NCI-H146 (cell line): Measurements from ENCODE around the gene AKAP7.

Experiments used
- DNase-seq: peaks from one replicate; lab custom pipeline; 2025; lab: John Stamatoyannopoulos, UW

The AKAP7 gene

DNA sequence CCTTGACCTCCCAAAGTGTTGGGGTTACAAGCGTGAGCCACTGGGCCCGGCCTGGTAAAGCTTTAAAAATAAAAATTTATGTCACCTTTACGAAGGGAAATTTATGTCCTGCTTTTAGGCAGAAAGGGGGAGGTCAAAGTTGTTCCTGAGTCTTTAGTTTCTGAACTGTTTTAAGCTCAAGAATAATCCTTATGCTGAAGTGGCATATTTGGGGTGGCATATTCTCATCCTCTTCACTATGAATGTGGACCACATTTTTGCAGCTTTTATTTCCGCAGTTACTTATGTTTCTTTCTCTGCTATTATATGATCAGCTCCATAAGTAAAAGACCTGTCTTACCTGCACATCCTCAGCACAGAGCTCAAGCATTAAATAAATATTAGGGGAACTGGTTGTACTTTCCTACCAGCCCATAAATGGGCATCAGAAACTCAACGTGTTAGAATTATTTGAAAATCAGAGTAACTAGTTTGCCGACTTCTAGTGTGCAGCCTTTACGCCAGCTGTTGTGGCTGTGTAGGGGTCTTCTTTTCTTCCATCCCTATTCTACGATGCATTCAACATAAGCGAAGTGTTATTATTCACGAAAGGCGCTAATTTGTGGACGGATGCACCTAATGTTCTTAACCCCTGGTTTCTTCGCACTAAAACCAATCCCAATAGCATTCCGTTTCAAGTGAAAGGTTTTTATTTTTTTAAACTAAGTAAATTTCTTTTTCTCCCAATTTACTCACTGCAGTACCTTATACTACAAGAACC, 867 bp upstream of the AKAP7 start:
- DNase-seq, result no peak

DNA sequence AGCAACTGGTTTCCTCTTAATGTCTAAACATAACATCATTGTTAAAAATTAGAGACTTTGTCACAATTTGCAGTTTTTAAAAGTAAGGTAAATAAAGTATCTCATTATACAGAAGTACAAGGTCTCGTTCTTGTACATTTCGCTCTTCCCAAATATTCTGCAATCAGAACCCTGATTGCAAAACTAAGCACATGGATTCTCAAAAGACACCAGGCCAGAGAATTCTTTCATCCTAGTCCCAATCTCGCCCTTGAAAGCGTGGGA, 355 bp upstream of the AKAP7 start:
- no peak for DNase-seq

DNA sequence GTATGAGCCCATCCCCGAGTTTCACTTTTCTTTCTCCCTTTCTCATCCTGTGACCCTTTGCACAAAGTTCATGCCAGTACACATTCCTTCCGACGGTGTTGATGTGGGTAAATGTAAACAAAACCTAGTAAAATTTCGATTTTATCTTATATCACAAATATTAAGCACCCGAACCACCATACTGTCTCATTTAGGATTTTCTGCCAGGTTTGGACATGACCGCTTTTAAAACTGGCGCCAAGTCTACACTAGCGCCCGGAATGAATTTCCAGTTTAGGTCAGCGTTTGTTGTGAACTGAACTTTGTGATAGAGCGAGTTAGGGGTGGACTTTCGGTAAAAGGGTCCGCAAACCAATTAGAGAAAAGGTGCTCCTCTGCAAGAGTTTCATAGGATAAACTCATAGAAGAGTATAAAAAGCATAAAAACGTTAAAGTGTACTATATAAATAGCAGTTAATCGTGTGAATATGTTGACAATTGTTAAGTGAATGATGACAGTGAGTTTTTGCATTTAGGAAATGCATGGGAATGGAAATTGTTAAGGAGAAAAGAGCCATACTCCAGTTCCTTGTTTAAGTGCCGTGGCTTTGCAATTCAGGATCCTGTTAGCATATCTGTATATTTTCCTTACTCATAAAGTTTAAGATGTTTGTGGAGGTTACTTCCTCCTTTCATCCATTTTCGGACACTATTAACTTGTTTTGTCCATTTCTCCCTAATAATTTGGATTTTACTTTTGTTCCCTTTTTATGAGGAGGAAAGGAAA, 937 bp downstream of the AKAP7 start:
- no peak for DNase-seq

DNA sequence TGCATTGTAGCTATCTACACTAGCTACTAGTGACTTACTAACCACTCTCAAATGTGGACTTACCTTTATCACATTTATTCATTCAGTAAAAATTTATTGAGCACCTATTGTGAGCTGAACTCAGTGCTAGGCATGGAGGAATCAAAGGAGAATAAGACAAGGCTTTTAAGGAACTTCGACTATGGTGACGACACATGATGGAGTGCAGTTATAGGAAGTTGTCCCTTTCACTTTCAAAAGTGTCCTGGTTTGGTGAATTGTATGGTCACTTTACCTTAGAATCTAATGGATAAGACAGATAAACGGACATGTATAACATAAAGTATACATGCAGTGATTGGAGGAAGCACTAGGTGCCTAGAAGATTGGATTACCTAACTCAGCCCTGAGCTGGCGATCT, 4.3 kb downstream of the AKAP7 start:
- DNase-seq, result no peak

DNA sequence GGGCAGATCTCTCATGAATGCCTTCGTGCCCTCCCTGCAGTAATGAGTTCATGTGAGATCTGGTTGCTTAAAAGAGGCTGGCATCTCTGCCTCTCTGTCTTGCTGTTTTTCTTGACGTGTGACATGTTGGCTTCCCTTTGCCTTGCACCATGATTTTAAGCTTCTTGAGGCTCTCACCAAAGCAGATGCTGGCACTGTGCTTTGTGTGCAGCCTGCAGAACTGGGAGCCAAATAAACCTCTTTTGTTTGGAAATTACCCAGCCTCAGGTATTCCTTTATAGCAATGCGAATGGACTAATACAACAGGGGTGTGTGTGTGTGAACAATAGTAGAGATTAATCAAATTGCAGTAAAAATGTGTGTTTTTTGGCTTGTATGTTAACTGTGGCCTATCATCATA, 8.1 kb downstream of the AKAP7 start:
- no peak for DNase-seq

DNA sequence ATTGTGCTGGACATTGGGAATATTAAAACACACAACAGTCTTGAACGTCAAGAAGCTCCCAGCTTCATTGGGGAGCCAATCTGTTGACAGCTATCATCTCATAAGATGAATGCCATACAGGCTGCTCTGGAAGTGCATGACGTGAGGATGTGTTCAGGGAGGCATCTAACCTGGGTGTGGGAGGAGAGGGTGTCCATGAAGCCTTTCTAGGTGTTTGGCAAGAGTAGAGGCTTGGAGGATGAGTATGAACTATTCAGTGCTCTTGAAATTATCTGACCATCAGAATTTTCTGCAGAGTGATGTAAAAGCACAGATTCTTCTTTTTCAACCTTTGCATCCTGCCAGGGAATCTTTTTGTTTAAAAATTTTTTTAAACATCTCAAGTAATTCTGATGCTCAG, 11.6 kb downstream of the AKAP7 start:
- no peak for DNase-seq

DNA sequence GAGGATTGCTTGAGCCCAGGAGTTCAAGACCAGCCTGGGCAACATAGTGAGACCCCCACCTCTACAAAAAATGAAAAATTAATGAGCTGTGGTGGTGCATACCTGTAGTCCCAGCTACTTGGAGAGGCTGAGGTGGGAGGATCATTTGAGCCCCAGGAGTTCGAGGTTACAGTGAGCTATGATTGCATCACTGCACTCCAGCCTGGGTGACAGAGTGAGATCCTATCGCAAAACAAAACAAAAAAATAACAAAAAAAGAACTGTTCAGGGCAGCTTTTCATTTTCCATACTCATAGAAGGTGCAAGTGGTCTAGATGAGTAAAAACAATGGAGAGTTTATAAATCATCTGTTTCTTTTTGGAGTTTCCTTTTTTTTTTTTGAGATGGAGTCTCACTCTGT, 21.1 kb downstream of the AKAP7 start:
- no peak for DNase-seq

DNA sequence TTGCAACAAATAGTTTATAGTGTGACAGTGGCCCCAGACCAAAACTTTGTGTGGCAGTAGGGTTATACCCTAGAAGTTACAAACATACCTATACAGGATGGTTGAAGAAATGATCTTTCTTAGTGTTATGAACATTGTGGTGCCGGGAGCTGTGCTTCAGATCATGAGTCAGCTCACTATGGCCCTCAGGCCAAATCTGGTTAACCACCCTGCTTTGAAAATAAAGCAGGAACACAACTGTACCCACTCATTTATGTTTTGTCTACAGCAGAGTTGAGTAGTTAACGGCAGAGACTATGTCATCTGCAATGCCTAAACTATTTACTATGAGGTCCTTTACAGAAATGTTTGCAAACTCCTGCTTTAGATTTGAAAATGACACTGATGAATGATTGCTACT, 24.3 kb downstream of the AKAP7 start:
- no peak for DNase-seq

DNA sequence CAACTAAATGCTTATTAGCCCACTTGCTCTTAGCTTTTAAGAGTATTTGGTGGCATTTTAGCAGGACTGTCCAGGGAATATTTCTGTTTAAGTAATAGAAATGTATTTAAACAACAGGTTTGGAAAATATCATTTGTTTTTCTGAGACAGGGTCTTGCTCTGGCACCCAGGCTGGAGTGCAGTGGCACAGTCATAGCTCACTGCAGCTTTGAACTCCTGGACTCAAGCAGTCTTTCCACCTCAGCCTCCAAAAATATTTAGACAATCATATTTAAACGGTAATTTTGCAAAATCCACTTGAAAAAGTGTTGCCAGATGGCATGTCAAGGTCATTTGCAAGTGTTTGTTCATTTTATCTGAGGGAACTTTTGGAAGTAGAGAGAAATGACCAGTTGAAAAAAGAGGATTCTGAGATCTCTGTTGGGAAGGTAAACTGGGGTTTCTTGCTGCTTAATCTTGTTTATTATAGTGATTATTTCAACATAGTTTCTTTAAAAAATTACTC, 25.0 kb downstream of the AKAP7 start:
- no peak for DNase-seq

DNA sequence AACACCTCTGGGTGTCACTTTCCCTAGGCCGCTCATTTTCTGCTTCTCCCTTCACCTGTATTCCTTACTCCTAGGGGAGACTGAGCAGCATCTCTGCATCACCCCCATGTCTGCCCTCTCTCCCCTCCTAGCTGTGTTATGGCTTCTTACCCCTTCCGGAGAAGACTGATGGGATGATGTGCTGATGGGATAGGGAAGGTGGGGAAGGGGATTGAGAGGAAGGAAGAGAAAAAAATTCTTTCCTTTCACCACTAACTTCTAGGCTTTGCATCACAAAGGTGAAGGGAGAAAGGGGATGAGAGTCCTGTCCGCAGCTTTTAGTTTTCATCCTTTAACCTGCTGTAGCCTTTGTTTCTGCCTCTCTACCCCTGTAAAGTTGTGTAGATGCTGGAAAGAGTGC, 26.7 kb downstream of the AKAP7 start:
- DNase-seq, result no peak

DNA sequence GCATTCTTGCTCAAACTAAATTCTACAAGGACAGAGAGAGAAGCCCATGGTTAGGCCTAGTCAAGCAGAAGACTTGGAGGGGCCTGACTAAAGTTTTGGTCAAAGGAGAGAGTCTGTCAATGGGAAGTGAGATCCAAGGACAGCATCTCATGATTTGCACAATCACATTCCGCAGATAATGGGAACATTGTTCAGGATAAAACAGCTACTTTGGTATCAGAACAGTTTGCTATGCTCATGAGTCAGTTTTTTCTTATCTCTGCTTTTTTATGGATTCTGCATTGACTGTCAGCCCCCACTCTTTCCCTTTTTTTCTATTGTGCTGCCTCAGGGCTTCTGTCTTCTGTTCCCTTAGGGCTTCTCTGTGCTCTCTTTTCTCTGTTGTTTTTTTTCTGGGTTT, 28.6 kb downstream of the AKAP7 start:
- no peak for DNase-seq

DNA sequence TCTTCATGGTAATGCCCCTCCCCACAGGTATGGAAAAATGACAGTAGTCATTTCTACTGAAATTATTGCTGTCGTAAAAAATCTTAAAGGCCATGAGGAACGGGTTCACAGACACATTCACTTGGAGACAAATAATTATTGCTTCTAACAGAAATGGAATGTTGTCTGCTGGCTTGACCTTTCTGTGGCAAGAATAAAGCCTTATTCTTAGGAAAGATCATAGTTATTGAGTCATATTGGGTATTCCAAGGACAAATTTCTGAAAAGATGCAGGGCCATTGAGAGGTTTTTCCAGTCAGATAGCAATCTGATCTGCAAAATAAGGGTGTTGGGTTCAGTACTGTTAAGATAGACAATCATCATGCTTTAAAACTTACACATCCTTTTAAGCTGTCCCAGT, 29.2 kb downstream of the AKAP7 start:
- no peak for DNase-seq

DNA sequence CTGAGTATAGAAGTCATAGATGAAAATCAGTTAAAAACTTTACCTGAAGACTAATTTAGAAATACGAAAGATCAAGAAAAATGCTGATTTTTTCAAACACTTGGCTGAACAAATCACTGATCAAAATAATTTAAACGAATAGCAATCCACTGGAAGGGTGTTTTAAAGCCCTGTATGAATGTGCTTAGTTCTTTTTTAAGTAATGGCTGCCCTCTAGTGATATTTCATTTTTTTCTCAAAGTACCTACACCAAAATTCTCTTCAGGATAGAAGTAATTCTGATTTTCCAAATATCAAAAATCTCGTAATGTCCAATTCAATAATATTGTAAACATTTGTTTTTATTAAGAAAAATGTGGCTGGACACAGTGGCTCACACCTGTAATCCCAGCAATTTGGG, 32.5 kb downstream of the AKAP7 start:
- DNase-seq, result peak; percentile 6

DNA sequence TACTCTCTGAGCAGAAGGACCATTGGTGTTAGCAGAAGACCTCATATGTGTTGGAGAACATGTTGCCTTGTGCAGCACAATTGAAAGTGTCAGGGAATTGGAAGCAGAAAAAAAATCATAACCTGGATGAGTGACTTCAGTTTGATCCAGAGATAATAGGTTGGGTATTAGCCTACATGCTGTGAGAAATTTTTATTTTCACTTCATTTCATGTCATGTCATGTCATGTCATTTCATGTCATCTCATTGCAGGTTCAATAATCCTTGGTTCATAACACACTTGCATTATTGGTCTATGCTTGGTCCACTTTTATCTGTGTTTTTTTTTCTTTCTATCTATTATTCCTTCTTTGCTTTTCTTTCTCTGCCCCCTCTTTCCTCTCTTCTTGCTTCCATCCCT, 34.3 kb downstream of the AKAP7 start:
- no peak for DNase-seq

DNA sequence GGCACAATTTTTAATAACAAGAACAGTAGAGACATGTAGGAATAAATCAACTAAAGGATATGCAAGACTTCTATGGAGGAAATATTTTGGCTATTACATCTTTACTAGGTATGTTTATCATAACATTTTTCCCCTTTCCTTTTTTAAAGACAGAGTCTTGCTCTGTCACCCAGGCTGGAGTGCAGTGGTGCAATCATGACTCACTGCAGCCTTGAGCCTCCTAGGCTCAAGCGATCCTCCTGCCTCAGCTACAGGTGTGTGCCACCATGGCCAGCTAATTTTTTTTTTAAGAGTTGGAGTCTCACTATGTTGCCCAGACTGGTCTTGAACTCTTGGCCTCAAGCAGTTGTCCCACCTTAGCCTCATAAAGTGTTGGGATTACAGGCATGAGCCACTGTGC, 37.0 kb downstream of the AKAP7 start:
- no peak for DNase-seq

DNA sequence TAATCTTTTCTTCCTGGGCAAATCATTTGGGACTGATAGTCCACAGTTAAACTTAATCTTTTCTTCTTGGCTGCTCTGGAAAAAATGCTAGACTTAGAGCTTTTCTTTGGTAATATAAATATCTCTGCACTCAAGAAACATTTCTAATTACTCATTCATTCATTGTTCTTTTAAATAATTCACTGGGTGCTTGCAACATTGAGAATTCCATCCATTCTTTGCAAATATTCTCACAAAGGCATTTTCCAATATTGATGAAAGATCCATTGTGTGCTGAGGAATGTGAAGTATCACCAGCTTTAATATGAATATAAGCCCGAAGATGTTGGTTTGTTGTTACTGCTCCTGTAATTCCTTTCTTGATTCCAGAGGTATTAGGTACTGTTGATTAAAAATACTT, 38.4 kb downstream of the AKAP7 start:
- no peak for DNase-seq

DNA sequence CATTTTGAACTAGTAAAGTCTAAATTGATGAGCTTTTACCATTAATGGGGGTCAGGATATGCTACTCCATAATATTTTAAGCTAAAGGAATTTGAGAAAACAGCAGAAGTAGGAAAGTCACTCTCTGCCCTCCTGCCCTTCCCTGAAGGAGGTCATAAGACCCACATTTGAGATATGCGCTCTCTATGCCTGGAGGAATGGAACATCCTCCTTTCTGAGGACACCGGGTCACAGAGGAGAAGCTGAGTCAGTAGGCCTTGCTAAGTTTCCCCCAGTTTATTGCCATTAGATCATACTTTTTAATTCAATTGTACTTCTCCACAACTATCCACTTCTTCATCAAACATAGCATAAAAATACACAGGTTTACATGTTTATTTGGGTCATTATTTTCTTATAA, 40.3 kb downstream of the AKAP7 start:
- DNase-seq, result no peak

DNA sequence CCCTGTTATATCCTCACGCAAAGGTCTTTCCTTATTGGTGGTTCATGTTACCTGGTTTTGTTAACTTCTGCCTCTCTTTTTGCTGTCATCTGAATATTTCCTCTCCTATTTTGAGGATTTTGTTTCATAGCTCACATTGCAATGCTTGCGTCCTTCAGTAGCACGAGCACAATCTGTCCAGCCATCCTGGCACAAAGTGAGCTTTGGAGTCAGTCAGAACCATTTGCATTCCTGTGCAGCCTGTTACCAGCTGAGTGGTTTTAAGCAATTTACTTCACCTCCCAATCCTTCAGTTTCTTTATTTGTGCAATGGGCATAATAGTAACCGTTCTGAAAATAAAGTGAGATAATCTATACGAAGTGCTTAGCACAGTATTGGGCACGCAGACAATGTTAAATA, 42.7 kb downstream of the AKAP7 start:
- no peak for DNase-seq

DNA sequence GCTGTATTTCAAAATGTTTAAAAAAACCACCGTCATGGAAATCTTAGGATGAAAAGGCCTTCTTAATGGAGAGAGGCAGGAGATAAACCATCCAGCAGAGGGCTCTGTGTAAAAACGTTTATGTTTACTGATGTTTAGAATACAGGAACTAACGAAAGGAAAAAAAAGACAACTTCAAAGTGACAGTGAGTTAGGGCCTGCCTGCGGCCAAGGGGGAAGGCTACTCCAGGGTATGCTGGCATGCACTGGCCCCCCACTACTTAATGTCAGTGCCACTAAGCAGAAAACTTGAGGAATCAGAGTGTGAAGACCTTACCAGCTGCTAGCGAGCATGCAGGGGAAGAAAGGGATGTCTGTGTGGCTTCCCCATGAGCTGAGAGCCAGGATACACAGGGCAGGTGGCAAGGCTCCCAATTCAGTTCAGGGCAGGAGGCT, 47.7 kb downstream of the AKAP7 start:
- peak; percentile 78 for DNase-seq

DNA sequence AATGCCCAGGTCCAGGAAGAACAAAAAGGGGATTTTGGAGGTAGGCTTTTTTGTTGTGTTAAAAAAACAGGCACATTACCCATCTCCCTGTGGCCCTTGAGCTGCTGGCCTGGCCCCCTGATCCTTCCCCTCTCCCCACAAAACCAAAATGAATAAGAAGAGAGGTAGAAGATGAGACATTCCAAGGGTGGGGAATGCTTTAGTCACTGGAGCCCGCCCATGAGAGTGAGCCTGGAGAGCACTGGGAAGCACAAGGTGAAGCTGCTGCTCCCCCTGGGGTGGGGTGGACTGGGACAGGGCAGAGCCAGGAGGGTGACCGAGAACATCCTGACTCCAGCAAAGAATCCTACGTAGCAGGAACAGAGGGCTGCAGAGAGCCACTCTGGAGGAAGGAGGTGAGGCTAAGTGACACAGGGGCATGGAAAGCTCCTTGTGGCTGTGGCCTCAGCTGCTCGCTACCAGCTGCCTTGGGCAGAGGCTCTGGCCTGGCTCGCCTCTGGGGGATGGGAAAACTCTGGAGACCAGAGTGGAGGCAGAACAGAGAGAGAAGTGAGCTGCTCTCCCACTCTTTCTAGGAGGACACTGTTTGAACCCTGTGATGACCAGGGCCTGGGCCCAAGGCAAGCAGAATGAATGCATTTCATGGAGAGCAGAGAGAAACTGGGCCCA, 48.3 kb downstream of the AKAP7 start:
- no peak for DNase-seq

DNA sequence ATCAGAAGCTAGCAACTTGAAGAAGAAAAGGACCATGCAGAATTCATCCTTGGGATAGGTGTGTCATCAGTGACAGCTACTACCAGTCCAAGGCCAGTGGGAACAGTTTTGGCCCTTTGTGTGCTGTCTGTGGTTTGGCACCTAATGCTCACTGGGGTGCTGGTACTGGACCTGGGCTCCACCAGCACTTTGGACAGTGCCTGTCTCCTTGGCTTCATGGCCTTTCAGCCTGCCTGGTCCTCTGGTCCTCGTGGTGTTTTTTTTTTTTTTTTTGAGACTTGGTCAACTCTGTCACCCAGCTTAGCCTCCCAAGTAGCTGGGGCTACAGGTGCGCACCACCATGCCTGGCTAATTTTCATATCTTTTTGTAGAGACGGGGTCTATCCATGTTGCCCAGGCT, 56.3 kb downstream of the AKAP7 start:
- no peak for DNase-seq

DNA sequence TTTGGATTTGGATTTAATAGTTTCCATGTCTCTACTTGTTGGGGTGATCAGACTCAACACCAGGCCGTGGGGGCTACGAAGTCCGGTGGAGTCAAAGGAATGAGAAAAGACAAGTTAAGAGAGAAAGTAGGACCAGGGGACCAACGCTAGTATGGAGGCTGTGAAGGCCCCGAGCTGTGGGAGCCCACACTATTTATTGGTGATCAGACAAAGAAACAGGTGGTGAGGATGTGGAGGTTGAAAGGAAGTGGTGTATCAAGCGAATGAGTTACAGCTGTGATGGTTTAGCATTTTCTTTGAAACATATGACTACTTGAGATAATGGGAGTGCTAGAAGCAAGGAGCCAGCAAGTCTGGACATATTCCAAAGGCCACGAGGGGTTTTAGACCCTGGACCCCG, 62.4 kb downstream of the AKAP7 start:
- DNase-seq, result no peak

DNA sequence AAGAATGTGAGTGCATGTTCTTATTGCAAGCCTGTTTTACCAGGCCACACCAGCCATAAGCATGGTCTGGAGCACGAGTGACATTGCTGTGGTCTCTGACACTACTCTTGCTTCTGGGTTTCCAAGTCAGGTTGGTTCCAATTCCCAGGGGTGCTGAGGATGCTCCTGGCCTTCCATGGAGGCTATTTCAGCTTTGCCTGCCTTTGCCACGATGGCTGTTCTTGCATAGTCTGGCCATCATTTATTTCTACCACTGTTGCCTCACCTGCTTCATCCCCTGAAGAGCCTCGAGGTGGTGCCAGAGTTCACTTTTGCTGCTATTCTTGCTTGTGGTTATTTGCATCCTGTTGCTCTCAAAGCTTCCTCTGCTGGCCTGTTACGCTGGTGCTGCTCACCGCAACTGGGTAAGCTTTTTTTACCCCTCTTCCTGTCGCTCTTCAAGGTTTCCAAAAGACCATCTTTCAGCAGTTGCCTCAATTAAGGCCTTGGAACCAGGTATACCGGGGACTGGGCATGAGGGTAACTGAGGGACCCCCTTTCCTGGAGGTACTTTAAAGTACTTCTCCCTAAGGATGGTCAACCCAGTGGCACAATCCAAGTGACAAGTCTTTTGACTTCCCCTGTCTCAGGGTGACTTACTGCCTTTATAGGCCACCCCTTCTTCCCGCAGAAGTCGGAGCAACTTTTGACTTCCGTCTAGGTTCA, 64.5 kb downstream of the AKAP7 start:
- DNase-seq, result peak; percentile 52
